NCI-H524 treated with DMSO at 0.1 percent for 48 hours (cell line): ENCODE results near the gene NAA50.

ENCODE experiments used
- DNase-seq: peaks from one replicate; lab custom pipeline; 2025; lab: John Stamatoyannopoulos, UW

Gene NAA50

GRCh38 chr3:113741620-113742019 lies 4.4 kb downstream of the NAA50 start:
- no peak for DNase-seq

GRCh38 chr3:113741086-113741485 lies 5.0 kb downstream of the NAA50 start:
- DNase-seq = no peak

GRCh38 chr3:113736548-113737089 lies 9.4 kb downstream of the NAA50 start:
- DNase-seq = peak; percentile 19

GRCh38 chr3:113731694-113732093 lies 14.4 kb downstream of the NAA50 start:
- no peak for DNase-seq

- no peak for DNase-seq
Measured at GRCh38 chr3:113730550-113730949, 15.5 kb downstream of the NAA50 start.

GRCh38 chr3:113728661-113729060 lies 17.4 kb downstream of the NAA50 start:
- no peak for DNase-seq

GRCh38 chr3:113721636-113722035 lies 24.4 kb downstream of the NAA50 start:
- no peak for DNase-seq

- DNase-seq = no peak
Measured at GRCh38 chr3:113719758-113720157, 26.3 kb downstream of the NAA50 start.

GRCh38 chr3:113719294-113719693 lies 26.8 kb downstream of the NAA50 start:
- no peak for DNase-seq

GRCh38 chr3:113717818-113718217 lies 28.2 kb downstream of the NAA50 start:
- no peak for DNase-seq

GRCh38 chr3:113717308-113717707 lies 28.7 kb downstream of the NAA50 start:
- DNase-seq = no peak

GRCh38 chr3:113714702-113715101 lies 31.3 kb downstream of the NAA50 start:
- DNase-seq = no peak

GRCh38 chr3:113712129-113712528 lies 33.9 kb downstream of the NAA50 start:
- DNase-seq = no peak

GRCh38 chr3:113707835-113708234 lies 38.2 kb downstream of the NAA50 start:
- no peak for DNase-seq

GRCh38 chr3:113698956-113699355 lies 47.1 kb downstream of the NAA50 start:
- no peak for DNase-seq

- no peak for DNase-seq
Measured at GRCh38 chr3:113698213-113698742, 47.8 kb downstream of the NAA50 start.

GRCh38 chr3:113697500-113698090 lies 48.5 kb downstream of the NAA50 start:
- no peak for DNase-seq

GRCh38 chr3:113696658-113697499 lies 49.2 kb downstream of the NAA50 start:
- DNase-seq = peak; percentile 99

GRCh38 chr3:113695786-113696645 lies 50.0 kb downstream of the NAA50 start, which contains the start of gene USF3:
Gene USF3, minus strand, starts transcription at chr3:113696642. Its CDS starts 21,764 bp downstream, at chr3:113674878.
- DNase-seq = peak; percentile 18

- DNase-seq = no peak
Measured at GRCh38 chr3:113695431-113695785, 50.6 kb downstream of the NAA50 start.

- no peak for DNase-seq
Measured at GRCh38 chr3:113690482-113690881, 55.6 kb downstream of the NAA50 start.
